Activated naive CD8-positive, alpha-beta T cell treated with anti-CD3 and anti-CD28 coated beads, Interleukin-2, amount 50 U/mL, for 24 hours (primary cell): ENCODE data around the gene EGFR.

ENCODE experiments used
- ATAC-seq: fragments of 150-1000 bp; cut with Tn5 transposase; one replicate; pipeline ENCODE4 v1.10.0; 2021
- DNase-seq: peaks from one replicate; pipeline ENCODE4 v3.0.0; 2021
- H3K27ac Mint-ChIP-seq: one replicate; pipeline ENCODE4 v1.8.0; 2021; ENCODE audit warnings: mild to moderate bottlenecking, mixed read lengths
- H3K27me3 Mint-ChIP-seq: one replicate; pipeline ENCODE4 v1.8.0; 2021; ENCODE audit warnings: mixed read lengths
- H3K36me3 Mint-ChIP-seq: one replicate; pipeline ENCODE4 v1.8.0; 2021; ENCODE audit warnings: low read depth, mixed read lengths
- H3K4me1 Mint-ChIP-seq: one replicate; pipeline ENCODE4 v1.8.0; 2021; ENCODE audit warnings: mixed read lengths
- H3K4me3 Mint-ChIP-seq: one replicate; pipeline ENCODE4 v1.8.0; 2021; ENCODE audit warnings: mild to moderate bottlenecking, moderate library complexity, mixed read lengths
- H3K9me3 Mint-ChIP-seq: one replicate; pipeline ENCODE4 v1.8.0; 2021; ENCODE audit warnings: mixed read lengths

Gene EGFR

GRCh38 chr7:55043691-55044370 is 25.0 kb downstream of the EGFR start:
- Mint-ChIP-seq H3K36me3 (no peaks in the 10 kb centered on the region), H3K4me1 (no peaks in the 10 kb centered on the region), H3K9me3 (no peaks in the 10 kb centered on the region), H3K4me3 (no peak overlapping the region), H3K27ac (no peak overlapping the region), H3K27me3 (no peaks in the 10 kb centered on the region)
- ATAC-seq, result no peak
- no peak for DNase-seq

GRCh38 chr7:55044371-55044717 is 25.5 kb downstream of the EGFR start:
- DNase-seq (no peak), ATAC-seq (no peak)
- Mint-ChIP-seq H3K36me3 (no peaks in the 10 kb centered on the region), H3K4me1 (no peaks in the 10 kb centered on the region), H3K27ac (no peak overlapping the region), H3K27me3 (no peaks in the 10 kb centered on the region), H3K9me3 (no peaks in the 10 kb centered on the region), H3K4me3 (no peak overlapping the region)

GRCh38 chr7:55044791-55045190 is 26.0 kb downstream of the EGFR start:
- H3K4me3 Mint-ChIP-seq, result no peak overlapping the region
- H3K9me3 Mint-ChIP-seq, result no peaks in the 10 kb centered on the region
- no peaks in the 10 kb centered on the region for H3K36me3 Mint-ChIP-seq
- no peak overlapping the region for H3K27ac Mint-ChIP-seq
- H3K27me3 Mint-ChIP-seq, result no peaks in the 10 kb centered on the region
- DNase-seq (no peak), ATAC-seq (no peak)
- H3K4me1 Mint-ChIP-seq, result no peaks in the 10 kb centered on the region

GRCh38 chr7:55046582-55047342 is 27.9 kb downstream of the EGFR start:
- Mint-ChIP-seq H3K36me3 (no peaks in the 10 kb centered on the region), H3K27ac (no peak overlapping the region), H3K9me3 (no peaks in the 10 kb centered on the region), H3K4me1 (no peaks in the 10 kb centered on the region), H3K27me3 (no peaks in the 10 kb centered on the region), H3K4me3 (no peak overlapping the region)
- DNase-seq (no peak), ATAC-seq (no peak)

GRCh38 chr7:55048221-55048859 is 29.5 kb downstream of the EGFR start:
- H3K27ac Mint-ChIP-seq, result no peak overlapping the region
- no peaks in the 10 kb centered on the region for H3K4me1 Mint-ChIP-seq
- no peaks in the 10 kb centered on the region for H3K9me3 Mint-ChIP-seq
- DNase-seq, result no peak
- no peak overlapping the region for H3K4me3 Mint-ChIP-seq
- no peaks in the 10 kb centered on the region for H3K36me3 Mint-ChIP-seq
- no peak for ATAC-seq
- no peaks in the 10 kb centered on the region for H3K27me3 Mint-ChIP-seq

GRCh38 chr7:55050281-55050680 is 31.5 kb downstream of the EGFR start:
- Mint-ChIP-seq H3K27me3 (peaks cover 2% of the 10 kb centered on the region), H3K27ac (no peak overlapping the region)

GRCh38 chr7:55052081-55052480 is 33.3 kb downstream of the EGFR start:
- Mint-ChIP-seq H3K36me3 (no peaks in the 10 kb centered on the region), H3K4me3 (no peak overlapping the region), H3K27ac (no peak overlapping the region), H3K9me3 (no peaks in the 10 kb centered on the region), H3K27me3 (peaks cover 2% of the 10 kb centered on the region), H3K4me1 (no peaks in the 10 kb centered on the region)
- ATAC-seq (no peak), DNase-seq (no peak)

More at GRCh38 chr7:55050281-55050680, 31.5 kb downstream of the EGFR start:
- H3K4me1 Mint-ChIP-seq, result no peaks in the 10 kb centered on the region
- no peak overlapping the region for H3K4me3 Mint-ChIP-seq
- ATAC-seq (no peak), DNase-seq (no peak)
- H3K9me3 Mint-ChIP-seq, result no peaks in the 10 kb centered on the region
- no peaks in the 10 kb centered on the region for H3K36me3 Mint-ChIP-seq

- Mint-ChIP-seq H3K4me3 (no peak overlapping the region), H3K9me3 (no peaks in the 10 kb centered on the region), H3K27ac (no peak overlapping the region), H3K4me1 (no peaks in the 10 kb centered on the region), H3K36me3 (no peaks in the 10 kb centered on the region), H3K27me3 (peaks cover 2% of the 10 kb centered on the region)
- no peak for DNase-seq
- no peak for ATAC-seq
These were observed 34.1 kb downstream of the EGFR start for GRCh38 chr7:55052741-55053427.

GRCh38 chr7:55053651-55054571 is 35.1 kb downstream of the EGFR start:
- ATAC-seq, result no peak
- H3K36me3 Mint-ChIP-seq, result no peaks in the 10 kb centered on the region
- no peak overlapping the region for H3K4me3 Mint-ChIP-seq
- H3K9me3 Mint-ChIP-seq, result peaks cover 4% of the 10 kb centered on the region
- DNase-seq, result no peak
- H3K27ac Mint-ChIP-seq, result no peak overlapping the region
- no peaks in the 10 kb centered on the region for H3K4me1 Mint-ChIP-seq
- H3K27me3 Mint-ChIP-seq, result peaks cover 2% of the 10 kb centered on the region

- no peaks in the 10 kb centered on the region for H3K36me3 Mint-ChIP-seq
- no peak overlapping the region for H3K4me3 Mint-ChIP-seq
- no peaks in the 10 kb centered on the region for H3K4me1 Mint-ChIP-seq
- H3K27me3 Mint-ChIP-seq, result peaks cover 2% of the 10 kb centered on the region
- no peak overlapping the region for H3K27ac Mint-ChIP-seq
- H3K9me3 Mint-ChIP-seq, result peaks cover 4% of the 10 kb centered on the region
- DNase-seq, result no peak
- no peak for ATAC-seq
These were observed 35.9 kb downstream of the EGFR start for GRCh38 chr7:55054758-55055157.

GRCh38 chr7:55055479-55055878 is 36.7 kb downstream of the EGFR start:
- DNase-seq (no peak), ATAC-seq (no peak)
- no peaks in the 10 kb centered on the region for H3K4me1 Mint-ChIP-seq
- H3K9me3 Mint-ChIP-seq, result peaks cover 4% of the 10 kb centered on the region
- no peak overlapping the region for H3K4me3 Mint-ChIP-seq
- no peaks in the 10 kb centered on the region for H3K36me3 Mint-ChIP-seq
- H3K27me3 Mint-ChIP-seq, result peaks cover 2% of the 10 kb centered on the region
- H3K27ac Mint-ChIP-seq, result no peak overlapping the region

- Mint-ChIP-seq H3K27me3 (peaks cover 2% of the 10 kb centered on the region), H3K27ac (no peak overlapping the region)
These were observed 37.3 kb downstream of the EGFR start for GRCh38 chr7:55056068-55056467.

GRCh38 chr7:55056577-55057480 is 38.0 kb downstream of the EGFR start:
- DNase-seq, result no peak
- Mint-ChIP-seq H3K9me3 (peaks cover 4% of the 10 kb centered on the region), H3K27ac (no peak overlapping the region), H3K4me1 (no peaks in the 10 kb centered on the region), H3K36me3 (no peaks in the 10 kb centered on the region), H3K27me3 (peaks cover 2% of the 10 kb centered on the region), H3K4me3 (no peak overlapping the region)
- ATAC-seq, result no peak

More at GRCh38 chr7:55056068-55056467, 37.3 kb downstream of the EGFR start:
- DNase-seq, result no peak
- Mint-ChIP-seq H3K4me1 (no peaks in the 10 kb centered on the region), H3K36me3 (no peaks in the 10 kb centered on the region), H3K9me3 (peaks cover 4% of the 10 kb centered on the region), H3K4me3 (no peak overlapping the region)
- ATAC-seq, result no peak
